Kidney capillary endothelial cell (primary cell): ENCODE data around the gene H6PD.

Source experiments
- DNase-seq: peaks from one replicate; pipeline ENCODE4 v3.0.0-alpha.2; 2018; ENCODE audit warnings: low spot score

Gene H6PD

GRCh38 chr1:9317591-9318417, 83.2 kb downstream of the H6PD start:
- DNase-seq: peak; percentile 83

DNA sequence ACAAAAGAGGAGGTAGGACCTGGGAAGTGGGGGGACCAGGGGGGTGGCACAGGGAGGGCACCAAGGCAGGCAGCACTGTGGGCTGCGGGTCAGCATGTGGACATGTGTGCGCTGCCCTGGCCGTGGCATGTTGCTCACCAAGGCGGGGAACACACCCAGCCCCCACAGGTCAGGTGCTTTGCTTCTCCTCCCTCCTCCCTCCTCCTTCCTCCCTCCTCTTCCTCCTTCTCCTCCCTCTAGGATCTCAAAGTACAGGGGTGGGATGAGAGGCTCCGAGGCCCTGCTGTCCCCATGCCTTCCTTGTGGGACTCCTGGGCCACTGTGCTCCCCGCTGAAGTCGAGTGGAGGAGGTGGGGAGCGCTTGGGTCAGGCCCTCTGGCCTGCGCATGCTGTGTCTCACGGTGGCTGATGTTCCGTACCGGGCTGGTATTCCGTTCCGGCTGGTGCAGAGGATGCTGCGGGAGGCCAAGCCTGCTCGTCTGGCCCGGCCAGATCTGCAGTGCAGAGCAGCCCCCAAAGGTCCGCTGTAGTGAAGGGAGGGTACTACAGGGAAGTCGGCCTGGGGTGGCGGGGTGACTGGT, 84.7 kb downstream of the H6PD start:
- DNase-seq: no peak

DNA sequence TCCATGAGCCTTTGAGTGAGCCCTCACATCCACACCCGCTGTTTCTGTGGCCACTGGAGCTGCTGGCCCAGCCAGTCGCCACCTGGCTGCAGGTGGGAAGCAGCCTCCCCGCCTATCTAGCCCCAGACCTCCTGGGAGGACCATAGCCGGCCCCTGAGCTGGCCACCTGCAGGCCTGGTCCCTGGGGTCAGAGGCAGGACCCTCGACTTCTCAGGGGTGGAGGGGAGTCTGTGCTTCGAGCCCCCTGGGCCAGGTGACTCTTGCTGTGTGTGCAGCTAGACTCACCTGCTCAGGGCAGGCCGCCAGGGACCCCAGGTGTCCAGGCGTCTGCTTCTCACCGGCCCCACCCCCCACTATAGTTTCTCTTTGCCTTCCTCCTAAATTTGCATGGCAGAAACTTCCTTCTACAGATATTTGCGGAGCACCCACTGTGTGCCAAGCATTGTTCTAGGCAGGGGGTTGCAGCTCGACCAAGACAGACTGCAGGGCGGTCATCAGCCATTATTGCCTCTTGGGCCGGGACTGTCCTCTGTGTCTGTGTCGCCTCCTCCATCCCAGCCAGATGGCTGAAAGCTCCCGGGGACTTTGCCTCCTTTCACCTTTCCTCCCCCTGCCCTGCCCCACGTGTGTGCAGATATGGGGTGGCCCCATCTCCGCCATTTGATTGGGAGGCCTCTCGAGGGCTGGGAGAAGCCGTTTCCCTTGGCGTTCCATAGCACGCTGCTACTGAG, 85.4 kb downstream of the H6PD start:
- DNase-seq: no peak
